SK-N-SH treated with all-trans-retinoic acid at 6 μM for 48 hours (cell line): Measurements from ENCODE around the gene ABCA13.

ENCODE experiments used
- ATAC-seq: fragments of 200-7000 bp; cut with Tn5 transposase; 3 replicates; pipeline ENCODE4 v1.9.1; 2020; ENCODE audit warnings: mild to moderate bottlenecking, moderate library complexity
- ARNTL ChIP-seq: fragments of 450-650 bp; formaldehyde crosslinking; IDR thresholded peaks from 2 replicates; pipeline ENCODE4 v1.5.0; 2020; ENCODE audit warnings: low read depth, mild to moderate bottlenecking, moderate library complexity, borderline replicate concordance
- BACH2 ChIP-seq: fragments of 250-450 bp; sonication (Bioruptor Pico); IDR thresholded peaks from 2 replicates; pipeline ENCODE4 v1.9.0; 2021; ENCODE audit warnings: mild to moderate bottlenecking, borderline replicate concordance
- CSDC2 ChIP-seq: fragments of 250-450 bp; sonication (Bioruptor Pico); IDR thresholded peaks from 2 replicates; pipeline ENCODE4 v1.5.0; 2020; ENCODE audit warnings: mild to moderate bottlenecking, moderate library complexity
- GLIS3 ChIP-seq: fragments of 250-450 bp; sonication (Bioruptor Pico); IDR thresholded peaks from 2 replicates; pipeline ENCODE4 v1.5.0; 2020; ENCODE audit warnings: mild to moderate bottlenecking, moderate library complexity
- ISL1 ChIP-seq: fragments of 250-450 bp; sonication (Bioruptor Pico); IDR thresholded peaks from 2 replicates; pipeline ENCODE4 v2.1.2; 2022; ENCODE audit warnings: mild to moderate bottlenecking, moderate library complexity
- OSR1 ChIP-seq: fragments of 250-450 bp; sonication (Bioruptor Pico); IDR thresholded peaks from 2 replicates; pipeline ENCODE4 v1.8.0; 2022; ENCODE audit warnings: moderate library complexity, mild to moderate bottlenecking, inconsistent platforms
- RARB ChIP-seq: fragments of 250-450 bp; sonication (Bioruptor Pico); IDR thresholded peaks from 2 replicates; pipeline ENCODE4 v1.8.0; 2021; ENCODE audit warnings: mild to moderate bottlenecking, moderate library complexity
- SNAI2 ChIP-seq: fragments of 250-450 bp; sonication (Bioruptor Pico); IDR thresholded peaks from 2 replicates; pipeline ENCODE4 v1.5.0; 2020; ENCODE audit warnings: mild to moderate bottlenecking, moderate library complexity
- TCF4 ChIP-seq: fragments of 250-450 bp; sonication (Bioruptor Pico); IDR thresholded peaks from 2 replicates; pipeline ENCODE4 v1.8.0; 2021; ENCODE audit warnings: mild to moderate bottlenecking, moderate library complexity, borderline replicate concordance
- TOX ChIP-seq: fragments of 250-450 bp; sonication (Bioruptor Pico); IDR thresholded peaks from 2 replicates; pipeline ENCODE4 v1.8.0; 2021; ENCODE audit warnings: mild to moderate bottlenecking, moderate library complexity, borderline replicate concordance
- ZC3H10 ChIP-seq: fragments of 250-450 bp; sonication (Bioruptor Pico); IDR thresholded peaks from 2 replicates; pipeline ENCODE4 v1.5.1; 2021; ENCODE audit warnings: mild to moderate bottlenecking, moderate library complexity
- ZFP3 ChIP-seq: fragments of 250-450 bp; sonication (Bioruptor Pico); IDR thresholded peaks from 2 replicates; pipeline ENCODE4 v1.5.0; 2020; ENCODE audit warnings: mild to moderate bottlenecking, moderate library complexity
- ZFP30 ChIP-seq: fragments of 450-650 bp; formaldehyde crosslinking; IDR thresholded peaks from 2 replicates; pipeline ENCODE4 v1.5.0; 2022; ENCODE audit warnings: mild to moderate bottlenecking, moderate library complexity
- ZNF70 ChIP-seq: fragments of 450-650 bp; formaldehyde crosslinking; IDR thresholded peaks from 2 replicates; pipeline ENCODE4 v1.5.0; 2020; ENCODE audit warnings: mild to moderate bottlenecking, moderate library complexity
- TF ChIP-seq, protein P1 (sequence below): fragments of 250-450 bp; sonication (Bioruptor Pico); IDR thresholded peaks from 2 replicates; pipeline ENCODE4 v1.5.1; 2020; ENCODE audit warnings: low read depth, mild to moderate bottlenecking, moderate library complexity
- TF ChIP-seq, protein P2 (sequence below): fragments of 250-450 bp; sonication (Bioruptor Pico); IDR thresholded peaks from 2 replicates; pipeline ENCODE4 v1.8.0; 2021; ENCODE audit warnings: low read depth, mild to moderate bottlenecking, moderate library complexity, borderline replicate concordance
- TF ChIP-seq, protein P3 (sequence below): fragments of 250-450 bp; sonication (Bioruptor Pico); IDR thresholded peaks from 2 replicates; pipeline ENCODE4 v1.5.0; 2020; ENCODE audit warnings: mild to moderate bottlenecking, moderate library complexity
- TF ChIP-seq, protein P4 (sequence below): fragments of 250-450 bp; sonication (Bioruptor Pico); IDR thresholded peaks from 2 replicates; pipeline ENCODE4 v1.8.0; 2020; ENCODE audit warnings: mild to moderate bottlenecking, moderate library complexity, borderline replicate concordance
- TF ChIP-seq, protein P5 (sequence below): fragments of 250-450 bp; sonication (Bioruptor Pico); IDR thresholded peaks from 2 replicates; pipeline ENCODE4 v1.5.1; 2021; ENCODE audit warnings: mild to moderate bottlenecking, moderate library complexity

Gene ABCA13

DNA sequence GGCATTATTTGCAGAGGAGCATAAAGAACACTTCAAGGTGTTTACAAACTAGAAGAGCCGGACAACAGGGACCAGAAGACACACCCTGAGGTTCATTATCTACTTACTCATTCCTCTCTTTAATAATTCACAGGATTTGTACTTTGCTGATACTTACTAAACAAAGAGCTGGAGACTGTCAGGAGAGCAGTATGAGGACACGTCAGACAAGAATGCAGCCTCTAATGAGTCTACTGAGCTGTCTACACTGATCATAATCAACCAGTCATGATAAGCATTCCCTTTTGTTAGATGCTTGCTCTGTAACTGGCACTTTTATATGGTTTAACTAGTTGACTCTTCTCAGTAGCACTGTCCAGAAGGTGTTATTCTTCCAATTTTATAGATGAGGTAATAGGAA is 509.7 kb downstream of the ABCA13 start:
- no peak for ATAC-seq
- TF ChIP-seq TCF4 (CRISPR knock-in tag) (no peak), ARNTL (no peak), SNAI2 (CRISPR knock-in tag) (no peak), TOX (CRISPR knock-in tag) (no peak), OSR1 (CRISPR knock-in tag) (no peak), ZNF70 (CRISPR knock-in tag) (no peak), CSDC2 (CRISPR knock-in tag) (no peak)
- TF ChIP-seq, protein P1, sequence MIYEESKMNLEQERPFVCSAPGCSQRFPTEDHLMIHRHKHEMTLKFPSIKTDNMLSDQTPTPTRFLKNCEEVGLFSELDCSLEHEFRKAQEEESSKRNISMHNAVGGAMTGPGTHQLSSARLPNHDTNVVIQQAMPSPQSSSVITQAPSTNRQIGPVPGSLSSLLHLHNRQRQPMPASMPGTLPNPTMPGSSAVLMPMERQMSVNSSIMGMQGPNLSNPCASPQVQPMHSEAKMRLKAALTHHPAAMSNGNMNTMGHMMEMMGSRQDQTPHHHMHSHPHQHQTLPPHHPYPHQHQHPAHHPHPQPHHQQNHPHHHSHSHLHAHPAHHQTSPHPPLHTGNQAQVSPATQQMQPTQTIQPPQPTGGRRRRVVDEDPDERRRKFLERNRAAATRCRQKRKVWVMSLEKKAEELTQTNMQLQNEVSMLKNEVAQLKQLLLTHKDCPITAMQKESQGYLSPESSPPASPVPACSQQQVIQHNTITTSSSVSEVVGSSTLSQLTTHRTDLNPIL (CRISPR knock-in tag), result no peak
- TF ChIP-seq, all 23 proteins: peak for 0

DNA sequence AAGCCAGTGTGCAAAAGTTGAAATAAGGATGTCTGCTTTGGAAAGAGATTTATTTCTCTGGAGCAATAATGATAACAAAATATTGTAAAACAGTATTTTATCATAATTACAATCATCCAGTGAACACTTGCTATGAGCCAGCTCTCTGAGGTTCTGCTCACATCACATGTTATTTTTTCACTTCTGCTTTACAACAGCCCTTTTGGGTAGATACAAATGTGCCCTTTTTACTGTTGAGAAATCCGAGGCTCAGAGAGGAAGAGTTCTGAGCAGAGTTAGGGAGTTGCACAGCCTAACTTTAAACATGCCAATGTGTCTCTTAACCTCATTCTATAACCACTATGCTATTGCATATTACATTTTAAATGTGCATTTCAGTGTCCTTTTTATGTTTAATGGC is 520.5 kb downstream of the ABCA13 start:
- ATAC-seq, result no peak
- TF ChIP-seq, protein P2, sequence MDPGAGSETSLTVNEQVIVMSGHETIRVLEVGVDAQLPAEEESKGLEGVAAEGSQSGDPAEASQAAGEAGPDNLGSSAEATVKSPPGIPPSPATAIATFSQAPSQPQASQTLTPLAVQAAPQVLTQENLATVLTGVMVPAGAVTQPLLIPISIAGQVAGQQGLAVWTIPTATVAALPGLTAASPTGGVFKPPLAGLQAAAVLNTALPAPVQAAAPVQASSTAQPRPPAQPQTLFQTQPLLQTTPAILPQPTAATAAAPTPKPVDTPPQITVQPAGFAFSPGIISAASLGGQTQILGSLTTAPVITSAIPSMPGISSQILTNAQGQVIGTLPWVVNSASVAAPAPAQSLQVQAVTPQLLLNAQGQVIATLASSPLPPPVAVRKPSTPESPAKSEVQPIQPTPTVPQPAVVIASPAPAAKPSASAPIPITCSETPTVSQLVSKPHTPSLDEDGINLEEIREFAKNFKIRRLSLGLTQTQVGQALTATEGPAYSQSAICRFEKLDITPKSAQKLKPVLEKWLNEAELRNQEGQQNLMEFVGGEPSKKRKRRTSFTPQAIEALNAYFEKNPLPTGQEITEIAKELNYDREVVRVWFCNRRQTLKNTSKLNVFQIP, result no peak
- TF ChIP-seq CSDC2 (CRISPR knock-in tag) (no peak), ISL1 (CRISPR knock-in tag) (no peak), GLIS3 (CRISPR knock-in tag) (no peak), SNAI2 (CRISPR knock-in tag) (no peak), BACH2 (CRISPR knock-in tag) (no peak), ZC3H10 (CRISPR knock-in tag) (no peak), TOX (CRISPR knock-in tag) (no peak), RARB (CRISPR knock-in tag) (no peak), ZFP3 (no peak), ARNTL (no peak), ZFP30 (CRISPR knock-in tag) (no peak), TCF4 (CRISPR knock-in tag) (no peak), OSR1 (CRISPR knock-in tag) (no peak)
- TF ChIP-seq, protein P3, sequence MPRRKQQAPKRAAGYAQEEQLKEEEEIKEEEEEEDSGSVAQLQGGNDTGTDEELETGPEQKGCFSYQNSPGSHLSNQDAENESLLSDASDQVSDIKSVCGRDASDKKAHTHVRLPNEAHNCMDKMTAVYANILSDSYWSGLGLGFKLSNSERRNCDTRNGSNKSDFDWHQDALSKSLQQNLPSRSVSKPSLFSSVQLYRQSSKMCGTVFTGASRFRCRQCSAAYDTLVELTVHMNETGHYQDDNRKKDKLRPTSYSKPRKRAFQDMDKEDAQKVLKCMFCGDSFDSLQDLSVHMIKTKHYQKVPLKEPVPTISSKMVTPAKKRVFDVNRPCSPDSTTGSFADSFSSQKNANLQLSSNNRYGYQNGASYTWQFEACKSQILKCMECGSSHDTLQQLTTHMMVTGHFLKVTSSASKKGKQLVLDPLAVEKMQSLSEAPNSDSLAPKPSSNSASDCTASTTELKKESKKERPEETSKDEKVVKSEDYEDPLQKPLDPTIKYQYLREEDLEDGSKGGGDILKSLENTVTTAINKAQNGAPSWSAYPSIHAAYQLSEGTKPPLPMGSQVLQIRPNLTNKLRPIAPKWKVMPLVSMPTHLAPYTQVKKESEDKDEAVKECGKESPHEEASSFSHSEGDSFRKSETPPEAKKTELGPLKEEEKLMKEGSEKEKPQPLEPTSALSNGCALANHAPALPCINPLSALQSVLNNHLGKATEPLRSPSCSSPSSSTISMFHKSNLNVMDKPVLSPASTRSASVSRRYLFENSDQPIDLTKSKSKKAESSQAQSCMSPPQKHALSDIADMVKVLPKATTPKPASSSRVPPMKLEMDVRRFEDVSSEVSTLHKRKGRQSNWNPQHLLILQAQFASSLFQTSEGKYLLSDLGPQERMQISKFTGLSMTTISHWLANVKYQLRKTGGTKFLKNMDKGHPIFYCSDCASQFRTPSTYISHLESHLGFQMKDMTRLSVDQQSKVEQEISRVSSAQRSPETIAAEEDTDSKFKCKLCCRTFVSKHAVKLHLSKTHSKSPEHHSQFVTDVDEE (CRISPR knock-in tag), result no peak
- TF ChIP-seq, protein P4, sequence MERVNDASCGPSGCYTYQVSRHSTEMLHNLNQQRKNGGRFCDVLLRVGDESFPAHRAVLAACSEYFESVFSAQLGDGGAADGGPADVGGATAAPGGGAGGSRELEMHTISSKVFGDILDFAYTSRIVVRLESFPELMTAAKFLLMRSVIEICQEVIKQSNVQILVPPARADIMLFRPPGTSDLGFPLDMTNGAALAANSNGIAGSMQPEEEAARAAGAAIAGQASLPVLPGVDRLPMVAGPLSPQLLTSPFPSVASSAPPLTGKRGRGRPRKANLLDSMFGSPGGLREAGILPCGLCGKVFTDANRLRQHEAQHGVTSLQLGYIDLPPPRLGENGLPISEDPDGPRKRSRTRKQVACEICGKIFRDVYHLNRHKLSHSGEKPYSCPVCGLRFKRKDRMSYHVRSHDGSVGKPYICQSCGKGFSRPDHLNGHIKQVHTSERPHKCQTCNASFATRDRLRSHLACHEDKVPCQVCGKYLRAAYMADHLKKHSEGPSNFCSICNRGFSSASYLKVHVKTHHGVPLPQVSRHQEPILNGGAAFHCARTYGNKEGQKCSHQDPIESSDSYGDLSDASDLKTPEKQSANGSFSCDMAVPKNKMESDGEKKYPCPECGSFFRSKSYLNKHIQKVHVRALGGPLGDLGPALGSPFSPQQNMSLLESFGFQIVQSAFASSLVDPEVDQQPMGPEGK (CRISPR knock-in tag), result no peak
- TF ChIP-seq, protein P5, sequence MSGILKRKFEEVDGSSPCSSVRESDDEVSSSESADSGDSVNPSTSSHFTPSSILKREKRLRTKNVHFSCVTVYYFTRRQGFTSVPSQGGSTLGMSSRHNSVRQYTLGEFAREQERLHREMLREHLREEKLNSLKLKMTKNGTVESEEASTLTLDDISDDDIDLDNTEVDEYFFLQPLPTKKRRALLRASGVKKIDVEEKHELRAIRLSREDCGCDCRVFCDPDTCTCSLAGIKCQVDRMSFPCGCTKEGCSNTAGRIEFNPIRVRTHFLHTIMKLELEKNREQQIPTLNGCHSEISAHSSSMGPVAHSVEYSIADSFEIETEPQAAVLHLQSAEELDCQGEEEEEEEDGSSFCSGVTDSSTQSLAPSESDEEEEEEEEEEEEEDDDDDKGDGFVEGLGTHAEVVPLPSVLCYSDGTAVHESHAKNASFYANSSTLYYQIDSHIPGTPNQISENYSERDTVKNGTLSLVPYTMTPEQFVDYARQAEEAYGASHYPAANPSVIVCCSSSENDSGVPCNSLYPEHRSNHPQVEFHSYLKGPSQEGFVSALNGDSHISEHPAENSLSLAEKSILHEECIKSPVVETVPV (CRISPR knock-in tag), result no peak
